IPS-20b (cell line): ENCODE measurements around the gene CTRB2.
"Not testable (repeated sequence)": the region's sequence is repeated elsewhere in the genome, so short reads cannot be mapped to it uniquely, and the experiment has no call there.

Source experiments
- H3K27ac ChIP-seq: one replicate; pipeline ENCODE4 v1.5.1; 2013; ENCODE audit warnings: low read length
- H3K27me3 ChIP-seq: 2 replicates; pipeline ENCODE4 v1.6.1; 2013; ENCODE audit warnings: mild to moderate bottlenecking, low read length, inconsistent platforms; ENCODE audit not compliant: insufficient read depth
- H3K36me3 ChIP-seq: 2 replicates; pipeline ENCODE4 v1.6.1; 2013; ENCODE audit warnings: low read depth, mild to moderate bottlenecking, inconsistent platforms, low read length, moderate library complexity; ENCODE audit not compliant: insufficient read depth
- H3K4me1 ChIP-seq: 2 replicates; pipeline ENCODE4 v1.6.1; 2013; ENCODE audit warnings: mild to moderate bottlenecking, control low read depth, inconsistent platforms, low read length, moderate library complexity; ENCODE audit not compliant: insufficient read depth
- H3K4me3 ChIP-seq: 2 replicates; pipeline ENCODE4 v1.5.1; 2013; ENCODE audit warnings: mild to moderate bottlenecking, low read length, inconsistent platforms
- H3K9ac ChIP-seq: 2 replicates; pipeline ENCODE4 v1.6.1; 2013; ENCODE audit warnings: low read depth, mild to moderate bottlenecking, inconsistent platforms, low read length, moderate library complexity
- H3K9me3 ChIP-seq: 2 replicates; pipeline ENCODE4 v1.6.1; 2013; ENCODE audit warnings: mild to moderate bottlenecking, low read depth, low read length, inconsistent platforms; ENCODE audit not compliant: insufficient read depth

Gene CTRB2

GRCh38 chr16:75230471-75231110 lies 23.6 kb upstream of the CTRB2 start:
- H3K9me3 ChIP-seq, result no peaks in the 10 kb centered on the region
- no peak overlapping the region for H3K4me3 ChIP-seq
- no peak overlapping the region for H3K27ac ChIP-seq
- no peaks in the 10 kb centered on the region for H3K4me1 ChIP-seq
- no peaks in the 10 kb centered on the region for H3K27me3 ChIP-seq
- H3K36me3 ChIP-seq, result peaks cover 60% of the 10 kb centered on the region
- H3K9ac ChIP-seq, result no peak overlapping the region

- Histone ChIP-seq H3K9me3 (no peaks in the 10 kb centered on the region), H3K4me3 (no peak overlapping the region), H3K4me1 (no peaks in the 10 kb centered on the region), H3K27me3 (no peaks in the 10 kb centered on the region), H3K27ac (no peak overlapping the region), H3K9ac (no peak overlapping the region), H3K36me3 (peaks cover 52% of the 10 kb centered on the region)
Measured at GRCh38 chr16:75229172-75230031, 22.4 kb upstream of the CTRB2 start.

DNA sequence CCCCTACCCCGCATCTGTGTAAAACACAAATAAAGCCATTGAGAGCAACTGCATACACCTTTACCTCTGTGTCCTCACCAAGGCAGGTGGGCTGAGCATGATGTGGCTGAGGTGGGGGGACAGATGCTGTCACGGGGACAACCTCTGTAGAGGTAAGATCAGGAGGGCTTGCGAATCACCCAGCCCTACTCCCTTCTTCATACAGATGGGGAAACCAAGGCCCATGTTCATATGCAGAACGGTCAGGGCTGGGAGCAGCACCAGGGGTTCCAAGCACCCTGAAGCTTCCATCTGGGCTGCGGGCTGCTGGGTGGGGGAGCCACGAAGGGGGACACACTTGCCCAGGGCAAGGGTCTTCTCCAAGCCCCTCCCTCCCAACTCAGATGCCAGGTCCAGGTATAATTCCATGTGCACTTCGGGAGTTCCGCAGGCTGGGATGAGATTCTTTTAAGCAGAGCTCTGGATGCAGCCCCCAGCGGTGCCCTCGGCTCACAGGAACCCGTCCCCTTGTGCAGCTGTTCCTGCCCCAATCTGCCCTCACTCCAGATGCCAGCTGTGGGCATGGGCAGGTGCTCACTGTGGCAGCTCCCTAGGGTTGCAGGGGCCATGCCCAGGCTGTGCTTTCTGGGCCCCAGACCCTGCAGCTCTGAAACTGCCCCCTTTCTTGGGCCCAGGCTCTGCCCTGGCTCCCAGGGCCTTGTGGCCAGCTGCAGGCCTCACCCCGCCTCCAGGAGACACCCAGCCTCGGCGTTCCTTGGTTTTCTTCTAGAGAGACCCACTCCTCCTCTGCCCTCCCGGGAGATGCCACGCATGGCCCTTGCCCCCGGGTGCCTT lies 21.4 kb upstream of the CTRB2 start:
- peaks cover 46% of the 10 kb centered on the region for H3K36me3 ChIP-seq
- no peak overlapping the region for H3K4me3 ChIP-seq
- H3K27me3 ChIP-seq, result no peaks in the 10 kb centered on the region
- H3K9me3 ChIP-seq, result no peaks in the 10 kb centered on the region
- H3K4me1 ChIP-seq, result no peaks in the 10 kb centered on the region
- H3K9ac ChIP-seq, result no peak overlapping the region
- no peak overlapping the region for H3K27ac ChIP-seq

DNA sequence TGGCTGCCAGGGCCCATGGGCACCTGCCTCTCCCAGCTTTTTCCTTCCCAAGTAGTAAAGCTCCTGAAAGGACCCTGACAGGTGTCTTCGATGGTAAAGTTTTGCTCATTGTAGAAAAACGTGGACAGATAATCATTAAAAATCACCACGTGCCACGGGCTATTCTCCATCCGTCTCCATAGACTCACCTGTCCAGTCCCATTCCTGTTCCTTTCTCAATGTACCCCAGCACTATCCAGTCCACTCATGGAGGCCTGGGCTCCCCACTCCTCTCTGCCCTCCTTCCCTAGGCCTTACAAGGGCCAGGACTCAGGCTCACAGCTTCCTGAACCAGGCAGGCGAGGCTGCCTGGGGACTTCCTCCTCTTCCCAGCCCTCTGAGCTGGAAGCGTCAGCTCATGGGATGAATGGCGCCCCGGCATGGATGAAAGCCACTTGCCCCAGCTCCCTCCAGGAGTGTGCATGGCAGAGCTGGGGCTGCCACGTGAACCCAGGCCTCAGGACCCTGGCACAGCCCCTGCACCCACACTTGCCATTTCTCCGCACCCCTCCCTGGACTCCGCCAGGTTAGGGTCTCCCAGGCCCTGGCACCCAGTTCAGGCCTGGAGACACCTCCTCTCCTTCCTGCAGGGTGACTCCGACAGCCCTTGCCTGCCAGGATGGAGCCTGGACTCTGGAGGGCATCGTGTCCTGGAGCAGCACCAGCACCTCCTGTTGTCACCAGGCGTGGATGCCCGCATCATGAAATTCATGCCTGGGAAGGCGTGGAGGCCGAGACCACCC lies 20.6 kb upstream of the CTRB2 start:
- H3K4me1 ChIP-seq, result no peaks in the 10 kb centered on the region
- no peaks in the 10 kb centered on the region for H3K9me3 ChIP-seq
- H3K9ac ChIP-seq, result no peak overlapping the region
- H3K27ac ChIP-seq, result no peak overlapping the region
- H3K4me3 ChIP-seq, result no peak overlapping the region
- peaks cover 38% of the 10 kb centered on the region for H3K36me3 ChIP-seq
- no peaks in the 10 kb centered on the region for H3K27me3 ChIP-seq

- H3K9me3 ChIP-seq, result no peaks in the 10 kb centered on the region
- H3K27me3 ChIP-seq, result no peaks in the 10 kb centered on the region
- no peak overlapping the region for H3K27ac ChIP-seq
- H3K4me1 ChIP-seq, result no peaks in the 10 kb centered on the region
- H3K36me3 ChIP-seq, result peaks cover 33% of the 10 kb centered on the region
- no peak overlapping the region for H3K4me3 ChIP-seq
- no peak overlapping the region for H3K9ac ChIP-seq
Measured at GRCh38 chr16:75226550-75227360, 19.8 kb upstream of the CTRB2 start.

- Histone ChIP-seq H3K27me3 (no peaks in the 10 kb centered on the region), H3K9me3 (no peaks in the 10 kb centered on the region), H3K27ac (no peak overlapping the region), H3K36me3 (peaks cover 26% of the 10 kb centered on the region), H3K9ac (no peak overlapping the region), H3K4me1 (no peaks in the 10 kb centered on the region), H3K4me3 (no peak overlapping the region)
Measured at GRCh38 chr16:75225678-75226515, 18.9 kb upstream of the CTRB2 start.

- Histone ChIP-seq H3K36me3 (peaks cover 19% of the 10 kb centered on the region), H3K9me3 (no peaks in the 10 kb centered on the region), H3K4me3 (no peak overlapping the region), H3K9ac (no peak overlapping the region), H3K27me3 (no peaks in the 10 kb centered on the region), H3K4me1 (no peaks in the 10 kb centered on the region), H3K27ac (no peak overlapping the region)
Measured at GRCh38 chr16:75225092-75225491, 18.1 kb upstream of the CTRB2 start.

DNA sequence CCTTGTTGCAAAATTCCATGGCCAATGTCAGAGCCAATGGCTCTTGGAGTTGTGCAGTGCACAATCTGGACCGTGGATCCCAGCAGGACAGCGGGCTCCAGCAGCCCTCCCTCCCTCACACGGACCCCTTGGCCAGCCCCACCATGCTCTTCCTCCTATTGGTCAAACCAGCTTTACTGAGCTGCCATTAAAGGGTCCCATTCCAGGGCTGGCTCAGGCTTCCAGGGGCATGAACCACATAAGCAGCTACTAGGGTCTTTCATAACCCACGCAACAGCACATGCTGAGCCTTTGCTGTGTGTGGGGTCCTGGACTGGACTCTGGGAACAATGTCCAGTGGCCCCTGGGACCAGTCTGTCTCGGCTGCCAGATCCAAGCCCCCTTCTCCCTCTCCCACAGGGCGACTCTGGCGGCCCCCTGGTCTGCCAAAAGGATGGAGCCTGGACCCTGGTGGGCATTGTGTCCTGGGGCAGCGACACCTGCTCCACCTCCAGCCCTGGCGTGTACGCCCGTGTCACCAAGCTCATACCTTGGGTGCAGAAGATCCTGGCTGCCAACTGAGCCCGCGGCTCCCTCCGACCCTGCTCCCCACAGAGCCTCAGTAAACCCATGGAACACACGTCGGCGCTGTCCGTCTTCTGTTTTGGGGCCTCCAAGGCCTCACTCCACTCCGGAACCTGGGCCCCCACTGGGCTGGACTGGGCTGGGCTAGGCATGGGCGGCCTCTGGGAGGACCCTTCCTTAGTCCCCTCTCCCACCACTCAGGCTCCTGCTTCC lies 17.5 kb upstream of the CTRB2 start:
- no peak overlapping the region for H3K27ac ChIP-seq

DNA sequence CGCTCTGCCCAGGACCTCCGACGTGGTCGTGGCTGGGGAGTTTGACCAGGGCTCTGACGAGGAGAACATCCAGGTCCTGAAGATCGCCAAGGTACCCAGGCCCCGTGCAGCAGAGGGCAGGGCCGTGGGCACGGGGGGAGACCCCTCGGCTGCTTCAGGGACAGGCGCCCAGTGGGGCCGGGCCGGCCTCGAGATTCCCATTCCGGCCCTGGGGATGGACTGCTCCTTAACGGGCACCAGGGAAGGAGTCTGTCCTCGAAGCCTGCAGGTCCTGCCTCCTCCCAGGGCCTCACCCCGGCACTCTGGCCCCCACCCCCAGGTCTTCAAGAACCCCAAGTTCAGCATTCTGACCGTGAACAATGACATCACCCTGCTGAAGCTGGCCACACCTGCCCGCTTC lies 16.2 kb upstream of the CTRB2 start:
- not testable (repeated sequence) for H3K36me3 ChIP-seq, H3K9me3 ChIP-seq, H3K9ac ChIP-seq, H3K27me3 ChIP-seq, H3K4me3 ChIP-seq, H3K4me1 ChIP-seq, H3K27ac ChIP-seq

More for the DNA sequence above, 17.5 kb upstream of the CTRB2 start:
- H3K27me3 ChIP-seq, result no peaks in the 10 kb centered on the region
- H3K4me1 ChIP-seq, result no peaks in the 10 kb centered on the region
- H3K36me3 ChIP-seq, result peaks cover 13% of the 10 kb centered on the region
- H3K9me3 ChIP-seq, result no peaks in the 10 kb centered on the region
- H3K4me3 ChIP-seq, result no peak overlapping the region
- no peak overlapping the region for H3K9ac ChIP-seq
